NCI-H1694 treated with DMSO at 0.1 percent for 48 hours (cell line): Measurements from ENCODE around the gene NCKAP5L.
"Not testable (repeated sequence)": the region's sequence is repeated elsewhere in the genome, so short reads cannot be mapped to it uniquely, and the experiment has no call there.

Experiments
- DNase-seq: peaks from one replicate; lab custom pipeline; 2025; lab: John Stamatoyannopoulos, UW

NCKAP5L gene

GRCh38 chr12:49864798-49865090, 36.5 kb upstream of the NCKAP5L start:
- DNase-seq: peak; percentile 20

DNA sequence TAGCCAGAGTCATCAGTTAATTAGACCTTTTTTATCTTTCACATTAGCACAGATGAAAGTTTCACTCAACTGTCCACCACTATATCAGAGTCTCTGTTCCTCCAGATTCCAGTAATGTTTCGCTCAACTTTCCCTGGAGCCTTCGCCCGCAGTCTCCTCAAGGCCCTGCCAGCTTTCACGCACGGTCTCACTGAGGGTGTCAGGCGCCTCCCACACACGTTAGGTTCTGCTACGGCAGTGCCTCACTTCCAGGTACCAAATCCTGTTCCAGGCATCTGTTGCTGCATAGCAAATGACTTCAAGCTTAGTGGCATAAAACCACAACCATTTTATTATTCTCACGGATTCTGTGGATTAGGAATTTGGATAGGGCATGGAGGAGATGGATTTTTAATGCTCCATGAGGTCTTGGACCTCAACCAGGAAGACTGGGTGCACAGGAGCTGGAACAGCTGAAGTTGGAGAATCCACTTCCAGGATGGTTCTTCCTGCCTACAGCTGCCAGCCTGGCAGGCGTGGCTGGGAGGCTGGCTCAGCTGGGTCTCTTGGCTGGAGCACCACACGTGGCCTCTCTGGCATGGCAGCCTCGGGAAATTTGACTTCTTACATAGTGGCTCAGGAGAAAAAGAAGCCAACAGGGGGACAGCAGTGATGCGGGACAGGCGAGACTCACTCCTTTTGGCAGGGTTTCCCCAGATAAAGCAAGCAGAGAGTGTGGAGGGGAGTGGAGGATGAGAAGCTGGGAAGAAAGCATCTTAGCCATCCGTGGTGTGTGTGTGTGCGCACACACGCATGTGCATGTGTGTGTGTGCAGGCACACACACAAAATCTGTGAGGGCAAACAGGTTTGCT, 36.0 kb upstream of the NCKAP5L start:
- peak; percentile 36 for DNase-seq

DNA sequence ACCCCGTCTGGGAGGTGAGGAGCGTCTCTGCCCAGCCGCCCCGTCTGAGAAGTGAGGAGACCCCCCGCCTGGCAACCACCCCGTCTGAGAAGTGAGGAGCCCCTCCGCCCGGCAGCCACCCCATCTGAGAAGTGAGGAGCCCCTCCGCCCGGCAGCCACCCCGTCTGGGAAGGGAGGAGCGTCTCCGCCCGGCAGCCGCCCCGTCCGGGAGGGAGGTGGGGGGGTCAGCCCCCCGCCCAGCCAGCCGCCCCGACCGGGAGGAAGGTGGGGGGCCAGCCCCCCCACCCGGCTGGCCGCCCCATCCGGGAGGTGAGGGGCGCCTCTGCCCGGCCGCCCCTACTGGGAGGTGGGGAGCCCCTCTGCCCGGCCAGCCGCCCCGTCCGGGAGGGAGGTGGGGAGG, 32.7 kb upstream of the NCKAP5L start:
- not testable (repeated sequence) for DNase-seq

DNA sequence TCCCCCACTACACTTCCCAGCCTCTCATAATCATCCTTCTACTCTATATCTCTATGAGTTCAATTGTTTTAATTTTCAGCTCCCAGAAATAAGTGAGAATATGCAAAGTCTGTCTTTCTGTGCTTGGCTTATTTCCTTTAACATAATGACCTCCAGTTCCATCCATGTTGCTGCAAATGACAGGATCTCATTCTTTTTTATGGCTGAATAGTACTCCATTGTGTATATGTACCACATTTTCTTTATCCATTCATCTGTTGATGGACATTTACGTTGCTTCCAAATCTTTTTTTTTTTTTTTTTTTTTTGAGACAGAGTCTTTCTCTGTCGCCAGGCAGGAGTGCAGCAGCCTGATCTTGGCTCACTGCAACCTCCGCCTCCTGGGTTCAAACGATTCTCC, 27.7 kb upstream of the NCKAP5L start:
- not testable (repeated sequence) for DNase-seq

DNA sequence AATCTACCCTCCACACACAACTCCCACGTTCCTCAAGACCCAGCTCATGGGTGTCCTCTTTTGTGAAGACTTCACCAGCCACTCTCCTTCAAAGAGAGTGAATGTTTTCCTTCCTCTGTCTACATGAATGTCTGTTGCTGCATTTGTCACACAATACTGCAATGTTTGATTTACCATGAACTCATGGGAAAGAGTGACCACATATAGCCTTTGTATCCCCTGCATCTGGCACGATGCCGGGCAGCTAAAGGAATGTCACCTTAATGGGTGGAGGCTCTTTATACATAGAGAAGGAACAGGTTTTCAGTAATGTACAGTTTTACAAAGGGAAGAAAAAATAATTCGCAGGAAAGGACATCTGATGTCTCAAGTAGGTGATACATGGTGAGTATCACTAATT, 26.8 kb upstream of the NCKAP5L start:
- no peak for DNase-seq

GRCh38 chr12:49853671-49854070, 25.5 kb upstream of the NCKAP5L start:
- no peak for DNase-seq

DNA sequence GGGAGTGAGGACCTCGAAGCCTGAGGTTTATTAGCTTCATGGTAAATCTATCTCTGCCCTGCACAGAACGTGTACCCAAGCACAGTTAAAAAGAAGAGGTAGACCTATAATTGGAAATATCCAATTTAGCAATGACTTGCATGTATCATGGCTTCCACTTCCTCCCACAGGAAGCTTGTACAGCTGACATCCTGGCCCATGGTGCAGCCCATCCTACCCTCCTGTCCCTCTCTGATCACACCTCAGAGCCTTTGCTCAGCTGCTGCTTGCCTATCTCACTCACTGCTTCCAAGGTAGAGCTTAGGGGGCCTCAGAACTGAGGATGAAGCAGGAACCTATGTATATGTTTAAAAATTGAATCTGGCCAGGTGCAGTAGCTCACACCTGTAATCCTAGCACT, 18.9 kb upstream of the NCKAP5L start:
- no peak for DNase-seq

DNA sequence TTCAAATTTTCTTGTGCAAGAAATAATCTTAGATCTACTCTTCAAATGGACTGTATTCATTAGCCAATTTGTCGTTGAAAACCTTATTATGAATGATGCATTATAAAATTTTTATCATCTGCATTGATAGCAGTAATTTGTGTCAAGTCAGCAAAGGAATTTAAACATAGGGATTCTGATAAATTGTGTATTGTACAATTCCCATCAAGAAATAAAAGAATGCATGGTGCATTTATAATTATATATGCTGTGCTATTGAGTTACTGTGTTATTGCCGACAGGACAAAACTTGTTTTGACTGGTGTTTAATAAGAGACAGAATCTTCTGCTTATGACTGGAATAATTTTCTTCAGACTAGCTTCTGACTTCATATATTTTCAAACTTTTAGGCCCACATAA, 17.8 kb upstream of the NCKAP5L start:
- DNase-seq: no peak

GRCh38 chr12:49843876-49844437, 15.7 kb upstream of the NCKAP5L start:
- no peak for DNase-seq

DNA sequence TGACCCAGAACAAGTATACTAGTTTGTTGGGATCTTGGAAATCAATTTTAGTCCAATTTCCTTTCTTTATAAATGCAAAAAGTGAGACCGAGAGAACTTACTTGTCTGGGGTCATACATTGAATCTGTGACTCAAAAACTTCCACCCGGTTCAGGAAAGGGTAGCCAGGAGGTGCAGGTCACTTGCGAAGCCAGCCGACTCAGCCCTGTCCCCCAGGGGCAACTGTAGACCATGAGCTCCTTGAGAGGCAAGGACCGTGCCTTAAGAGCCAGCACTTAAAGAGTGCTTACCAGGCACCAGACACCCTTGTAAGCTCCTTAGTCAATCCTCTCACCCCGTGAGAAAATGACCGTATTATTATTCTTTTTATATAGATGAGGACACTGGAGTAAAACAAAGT, 15.2 kb upstream of the NCKAP5L start:
- DNase-seq: no peak

DNA sequence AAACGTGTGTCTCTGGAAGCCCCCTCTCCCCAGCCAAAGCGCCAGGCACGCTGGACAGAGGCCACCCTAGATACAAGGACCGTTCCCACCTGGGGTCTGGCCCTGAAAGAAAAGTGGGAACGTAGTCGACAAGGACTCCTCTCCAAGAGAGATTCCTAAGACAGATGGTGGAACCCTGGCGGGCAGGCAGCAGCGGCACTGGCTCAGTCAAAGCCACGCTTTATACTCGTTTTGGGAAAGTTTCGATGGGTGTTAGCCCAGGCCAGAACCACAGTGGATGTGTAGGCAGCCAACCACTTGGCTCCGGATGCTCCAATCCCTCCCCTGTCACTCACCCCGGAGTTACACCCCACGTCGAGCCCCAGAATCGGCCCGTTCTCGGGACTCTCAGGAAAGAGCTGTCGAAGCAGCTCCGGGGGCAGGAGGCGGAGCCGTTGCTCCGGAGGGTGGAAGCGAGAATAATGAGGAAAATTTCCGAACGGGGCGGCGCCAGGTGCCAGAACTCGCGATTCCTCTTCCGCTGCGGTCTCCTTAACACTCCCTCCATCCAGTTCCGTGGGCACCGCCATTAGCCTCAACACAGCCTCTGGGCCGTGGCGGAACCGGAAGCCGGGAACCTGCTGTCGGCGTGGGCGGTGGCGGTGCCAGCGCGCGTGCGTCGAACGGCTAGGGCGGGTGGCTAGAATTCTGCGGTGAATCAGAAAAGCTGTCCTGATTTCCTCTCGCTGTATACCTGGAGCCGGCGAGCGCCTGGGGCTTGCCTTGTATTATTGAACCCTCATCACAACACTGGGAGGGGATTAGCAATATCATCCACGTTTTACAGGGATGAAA, 14.5 kb upstream of the NCKAP5L start, which contains the start of gene BCDIN3D:
TSS of gene BCDIN3D (minus strand) at position 588 of the 834 bp plus-strand sequence. CDS start at position 569, 19 bp downstream.
- peak; percentile 90 for DNase-seq

DNA sequence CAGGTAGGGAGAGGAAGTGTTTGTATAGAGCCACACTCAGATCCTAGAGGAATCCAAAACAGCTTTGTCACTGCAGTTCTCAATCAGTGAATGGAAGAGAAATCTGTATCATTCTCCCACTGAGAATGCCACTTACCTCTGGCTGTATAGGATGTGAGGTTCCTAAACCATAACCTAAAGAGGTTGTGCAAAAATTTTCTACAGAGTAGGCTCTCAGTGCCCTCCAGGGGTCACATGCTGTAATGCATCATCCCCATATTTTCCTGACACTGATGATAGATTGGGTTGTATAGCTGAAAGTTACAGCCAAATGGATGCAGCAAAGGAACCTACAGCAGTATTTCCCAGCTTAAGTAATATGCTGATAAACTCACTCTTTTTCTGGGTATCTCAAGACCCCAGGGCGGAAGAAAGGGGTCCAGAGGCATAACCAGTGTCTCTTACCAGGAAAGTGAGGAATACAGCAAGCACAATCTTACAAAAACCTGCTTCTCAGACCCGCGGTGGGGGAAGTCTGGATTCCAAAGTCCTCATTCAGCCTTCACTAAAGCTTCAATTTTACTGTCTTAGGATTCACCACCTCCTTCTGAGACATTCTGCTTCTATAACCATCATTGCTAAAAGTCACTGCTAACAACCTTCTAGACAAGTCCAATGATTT, 10.9 kb upstream of the NCKAP5L start:
- DNase-seq: peak; percentile 37

DNA sequence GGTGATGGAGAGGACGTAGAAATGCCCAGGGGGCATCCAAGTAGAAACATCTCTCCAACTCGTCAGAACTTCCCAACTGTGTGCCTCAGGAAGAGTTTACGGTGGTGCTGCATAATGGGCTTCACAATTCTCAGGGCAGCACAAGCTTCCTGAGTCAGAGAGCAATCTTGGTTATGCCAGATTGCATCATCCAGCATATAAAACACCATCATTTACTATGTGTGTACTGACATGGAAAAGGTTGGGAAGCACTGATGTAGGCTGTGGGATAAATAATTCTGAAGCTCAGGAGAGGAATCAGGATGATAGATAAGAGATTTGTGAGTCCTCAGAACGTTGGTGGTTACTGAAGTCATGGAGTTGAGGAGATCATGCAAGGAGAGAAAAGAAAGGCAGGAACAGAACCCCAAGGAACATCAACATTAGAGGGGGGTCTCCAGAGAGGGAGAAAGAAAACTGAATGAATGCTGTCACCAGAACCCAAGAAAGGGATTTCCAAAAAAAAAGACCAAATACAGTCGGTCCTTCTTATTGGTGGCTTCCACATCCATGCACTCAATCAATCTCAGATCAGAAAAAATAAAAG, 4.7 kb upstream of the NCKAP5L start:
- DNase-seq: no peak

DNA sequence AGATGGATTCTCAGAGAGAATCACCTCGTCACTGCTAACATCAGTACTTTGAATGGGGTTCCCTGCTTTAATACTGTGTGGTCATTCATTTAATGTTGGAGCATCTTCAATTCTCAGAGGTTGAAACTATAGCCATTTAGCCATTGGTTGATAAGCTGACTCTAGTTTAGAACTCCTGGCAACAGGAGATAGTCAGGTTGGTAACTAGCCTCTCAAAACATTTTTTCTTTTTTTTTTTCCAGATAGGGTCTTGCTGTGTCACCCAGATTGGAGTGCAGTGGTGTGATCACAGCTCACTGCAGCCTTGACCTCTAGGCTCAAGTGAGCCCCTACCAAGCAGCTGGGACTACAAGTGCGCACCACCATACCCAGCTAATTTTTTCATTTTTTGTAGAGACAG, 3.5 kb upstream of the NCKAP5L start:
- no peak for DNase-seq

DNA sequence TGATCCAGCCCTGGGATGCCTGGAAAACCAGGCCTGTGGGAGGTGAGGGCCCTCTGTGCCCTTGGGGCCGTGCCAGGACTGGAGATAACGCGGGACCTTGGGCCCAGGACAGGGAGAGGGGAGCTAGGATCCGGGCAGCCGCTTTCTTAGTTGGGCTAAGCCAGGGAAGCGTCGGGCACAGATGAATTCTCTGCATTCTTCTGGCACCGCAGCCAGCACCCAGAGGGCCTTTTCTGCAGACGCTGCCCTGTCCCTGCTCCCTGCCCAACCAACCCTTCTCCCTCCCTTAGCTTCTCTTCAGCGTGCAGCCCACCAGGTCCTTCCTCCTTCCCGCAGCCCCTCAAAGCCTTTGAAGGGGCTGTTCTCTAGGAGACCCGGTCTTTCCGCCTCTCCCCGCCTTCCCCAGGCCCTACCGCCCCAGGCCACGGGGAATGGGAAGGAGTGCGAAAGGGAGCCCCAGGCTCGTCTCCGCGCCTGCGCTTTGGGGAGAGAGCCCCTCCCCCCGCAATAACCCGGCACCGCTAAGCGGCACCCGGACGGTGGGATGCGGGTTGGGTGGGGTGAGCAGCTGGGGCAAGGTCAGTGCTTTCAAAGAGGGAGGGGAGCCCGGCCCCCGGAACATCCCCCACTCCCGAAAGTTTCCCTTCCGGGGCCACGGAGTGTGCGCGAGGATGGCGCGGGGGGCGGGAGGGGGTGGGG, 663 bp downstream of the NCKAP5L start:
- DNase-seq: peak; percentile 12

DNA sequence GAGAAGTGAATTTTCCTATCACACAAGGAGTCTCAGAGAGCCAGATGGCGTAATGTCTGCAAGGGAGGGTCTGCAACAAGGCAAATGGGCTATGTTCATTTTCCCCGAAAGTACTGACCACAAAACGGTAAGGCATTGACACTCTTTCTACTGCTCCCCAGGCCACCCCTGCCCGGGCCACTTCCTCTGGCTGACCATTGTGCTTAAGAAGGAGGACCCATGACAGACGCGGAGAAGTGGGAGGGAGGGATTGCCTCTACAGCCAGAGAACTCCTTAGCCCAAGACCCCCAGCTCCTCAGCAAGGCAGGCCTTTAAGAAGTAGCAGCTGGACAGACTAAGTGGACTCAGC, 1.2 kb downstream of the NCKAP5L start:
- no peak for DNase-seq

- no peak for DNase-seq
Observed at GRCh38 chr12:49825971-49826421, 2.2 kb downstream of the NCKAP5L start.

GRCh38 chr12:49825360-49825970, 2.7 kb downstream of the NCKAP5L start:
- no peak for DNase-seq

DNA sequence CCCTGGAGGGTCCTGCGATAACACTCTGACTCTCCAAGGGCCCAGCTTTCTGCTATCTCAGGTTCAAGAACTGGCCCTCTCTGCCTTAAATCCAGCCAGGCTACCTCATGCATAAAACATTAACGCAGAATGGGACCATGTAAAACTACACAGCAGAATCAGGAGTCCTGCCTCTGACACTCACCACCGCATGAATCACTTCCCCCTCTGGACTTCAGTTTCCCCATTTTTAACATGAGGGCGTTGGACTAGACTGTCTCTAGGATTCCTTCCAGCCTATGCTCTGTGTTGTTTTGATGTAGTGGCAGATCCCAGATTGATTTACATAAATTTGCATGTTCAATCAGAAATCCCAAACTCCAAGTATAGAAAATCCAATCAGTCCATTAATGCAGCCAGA, 3.3 kb downstream of the NCKAP5L start:
- DNase-seq: no peak

DNA sequence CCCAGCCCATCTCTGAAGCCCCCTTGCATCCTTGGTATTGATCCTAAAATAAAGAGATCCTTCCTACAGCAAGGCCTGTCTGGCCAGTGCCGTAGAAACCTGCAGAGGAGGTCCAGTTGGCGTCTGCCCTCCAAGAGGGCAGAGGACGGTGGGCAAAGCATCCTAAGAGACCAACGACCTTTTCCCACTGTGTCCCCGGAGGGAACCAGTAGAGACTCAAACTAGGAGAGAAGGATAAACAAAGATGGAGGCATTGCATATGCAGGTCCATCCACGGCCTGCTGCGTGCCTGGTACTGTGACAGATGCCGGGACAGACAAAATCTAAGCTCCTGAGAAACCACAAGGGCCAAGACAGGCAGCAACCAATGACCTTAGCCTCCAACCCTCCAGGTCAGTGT, 3.8 kb downstream of the NCKAP5L start:
- DNase-seq: no peak

GRCh38 chr12:49823951-49824350, 4.3 kb downstream of the NCKAP5L start:
- DNase-seq: no peak
